SK-N-SH (cell line): ENCODE data around the gene TBC1D2B. TPM values are rescaled to one million over a fixed set of nuclear protein-coding genes. Genes with fewer than 3 reads are reported as not detected.

ENCODE experiments used
- CTCF ChIA-PET: fragments of 300-600, 350-600 bp; formaldehyde crosslinking; extraction: SDS; loops from one replicate; lab custom pipeline; 2021; lab: Yijun Ruan, JAX
- POLR2A ChIA-PET: fragments of 350-600 bp; sonication (Branson Sonifier 250); formaldehyde crosslinking; extraction: SDS; loops from one replicate; lab custom pipeline; 2020; ENCODE audit warnings: antibody characterized with exemption, inconsistent platforms; lab: Yijun Ruan, JAX
- DNase-seq: peaks from one replicate; pipeline ENCODE4 v3.0.0; 2012
- H2AFZ ChIP-seq: fragments of 200-600 bp; sonication (generic); 2 replicates; pipeline ENCODE4 v1.8.1; 2016; ENCODE audit warnings: antibody characterized with exemption, mild to moderate bottlenecking, low read depth
- H3F3A ChIP-seq: fragments of 200-600 bp; sonication (generic); replicated peaks from 2 replicates; pipeline ENCODE3; 2016; ENCODE audit warnings: antibody characterized with exemption, mild to moderate bottlenecking; ENCODE audit not compliant: insufficient read depth
- H3K27ac ChIP-seq, 2 experiments: fragments of 200-500 bp in 1 of 2; fragments of 200-600 bp in 1 of 2; sonication (Bioruptor generic) in 1 of 2; sonication (generic), shearing (Covaris generic) in 1 of 2; 2 replicates each; pipeline versions ENCODE4 v1.5.1 to v1.6.1; 2014 to 2016; ENCODE audit warnings: low read depth in 2 of 2, inconsistent platforms in 1 of 2, low read length in 1 of 2, mild to moderate bottlenecking in 1 of 2, mixed read lengths in 1 of 2
- H3K27me3 ChIP-seq: fragments of 200-600 bp; sonication (generic), shearing (Covaris generic); 2 replicates; pipeline ENCODE4 v1.6.1; 2016; ENCODE audit warnings: mixed run types; ENCODE audit not compliant: insufficient read depth
- H3K36me3 ChIP-seq, 2 experiments: fragments of 200-500 bp in 1 of 2; fragments of 200-600 bp in 1 of 2; sonication (Bioruptor generic) in 1 of 2; sonication (generic) in 1 of 2; replicated peaks in 1 of 2; 2 replicates each; pipeline versions ENCODE3 to v1.5.1; 2014 to 2016; ENCODE audit warnings: low read length in 1 of 2, mild to moderate bottlenecking in 1 of 2; ENCODE audit not compliant: insufficient read depth in 2 of 2, control insufficient read depth in 1 of 2
- H3K4me1 ChIP-seq, 2 experiments: fragments of 200-500 bp in 1 of 2; fragments of 200-600 bp in 1 of 2; sonication (Bioruptor generic) in 1 of 2; sonication (generic), shearing (Covaris generic) in 1 of 2; 2 replicates each; pipeline versions ENCODE4 v1.5.1 to v1.6.1; 2014 to 2016; ENCODE audit warnings: low read depth in 1 of 2, low read length in 1 of 2, mixed run types in 1 of 2; ENCODE audit not compliant: insufficient read depth in 2 of 2, control insufficient read depth in 1 of 2
- H3K4me2 ChIP-seq: fragments of 200-600 bp; sonication (generic), shearing (Covaris generic); 2 replicates; pipeline ENCODE4 v1.6.1; 2017; ENCODE audit warnings: mixed run types
- H3K4me3 ChIP-seq, 2 experiments: fragments of 200-500 bp in 1 of 2; fragments of 200-600 bp in 1 of 2; sonication (Bioruptor generic) in 1 of 2; sonication (generic), shearing (Covaris generic) in 1 of 2; 2 replicates each; pipeline versions ENCODE4 v1.5.1 to v1.8.1; 2014 to 2016; ENCODE audit warnings: low read depth in 2 of 2, inconsistent platforms in 1 of 2, low read length in 1 of 2, mild to moderate bottlenecking in 1 of 2, mixed read lengths in 1 of 2, moderate library complexity in 1 of 2
- H3K79me2 ChIP-seq: fragments of 200-600 bp; sonication (generic); 2 replicates; pipeline ENCODE4 v1.8.1; 2017; ENCODE audit warnings: mild to moderate bottlenecking; ENCODE audit not compliant: insufficient read depth
- H3K9ac ChIP-seq: fragments of 200-600 bp; sonication (generic); 2 replicates; pipeline ENCODE4 v1.6.1; 2017; ENCODE audit warnings: mixed run types
- H3K9me2 ChIP-seq: fragments of 200-600 bp; sonication (generic); 2 replicates; pipeline ENCODE4 v1.6.1; 2017; ENCODE audit warnings: mixed run types
- H3K9me3 ChIP-seq: fragments of 200-600 bp; sonication (generic); 2 replicates; pipeline ENCODE4 v1.6.1; 2017; ENCODE audit warnings: mixed run types, mild to moderate bottlenecking, moderate library complexity
- H4K20me1 ChIP-seq: fragments of 200-600 bp; sonication (generic); 2 replicates; pipeline ENCODE4 v1.6.1; 2017; ENCODE audit warnings: mild to moderate bottlenecking, mixed run types; ENCODE audit not compliant: insufficient read depth
- CHD2 ChIP-seq: fragments of 150-350 bp; IDR thresholded peaks from 2 replicates; pipeline ENCODE4 v1.6.1; 2018; ENCODE audit warnings: low read length; ENCODE audit not compliant: partially characterized antibody
- ELF1 ChIP-seq: IDR thresholded peaks from 2 replicates; pipeline ENCODE4 v1.4.0; 2012
- EZH2phosphoT487 ChIP-seq: fragments of 200-600 bp; sonication (generic); IDR thresholded peaks from 2 replicates; pipeline ENCODE4 v1.6.1; 2017; ENCODE audit warnings: low read depth, mixed run types, mild to moderate bottlenecking, antibody characterized with exemption, moderate library complexity, borderline replicate concordance
- FOXJ3 ChIP-seq: sonication (generic); formaldehyde crosslinking; IDR thresholded peaks from 2 replicates; pipeline ENCODE4 v1.5.1; 2020; ENCODE audit warnings: mild to moderate bottlenecking, missing genetic modification reagents
- FOXM1 ChIP-seq: IDR thresholded peaks from 2 replicates; pipeline ENCODE4 v1.4.0; 2012; ENCODE audit warnings: low read depth, mild to moderate bottlenecking
- GABPA ChIP-seq: IDR thresholded peaks from 2 replicates; pipeline ENCODE4 v1.4.0; 2012; ENCODE audit warnings: low read depth, mild to moderate bottlenecking
- GATA2 ChIP-seq: sonication (generic); formaldehyde crosslinking; IDR thresholded peaks from 2 replicates; pipeline ENCODE4 v1.5.0; 2020; ENCODE audit warnings: mild to moderate bottlenecking, missing genetic modification reagents
- JUND ChIP-seq: IDR thresholded peaks from 2 replicates; pipeline ENCODE4 v1.4.0; 2012
- NRF1 ChIP-seq: IDR thresholded peaks from 2 replicates; pipeline ENCODE4 v1.6.1; 2012; ENCODE audit warnings: low read depth, mild to moderate bottlenecking, low read length
- POLR2AphosphoS5 ChIP-seq: IDR thresholded peaks from 2 replicates; pipeline ENCODE4 v1.6.1; 2012; ENCODE audit warnings: low read depth, low read length
- RAD21 ChIP-seq: IDR thresholded peaks from 2 replicates; pipeline ENCODE4 v1.6.1; 2012; ENCODE audit warnings: mild to moderate bottlenecking, low read length
- RFX5 ChIP-seq: IDR thresholded peaks from 2 replicates; pipeline ENCODE4 v1.6.1; 2012; ENCODE audit warnings: mild to moderate bottlenecking, improper control_type of control experiment, low read length
- RXRA ChIP-seq: IDR thresholded peaks from 2 replicates; pipeline ENCODE4 v1.4.0; 2012; ENCODE audit warnings: low read depth, mild to moderate bottlenecking, borderline replicate concordance
- TCF12 ChIP-seq: IDR thresholded peaks from 2 replicates; pipeline ENCODE4 v1.4.0; 2012
- TEAD4 ChIP-seq: IDR thresholded peaks from 2 replicates; pipeline ENCODE4 v1.4.0; 2012; ENCODE audit warnings: mild to moderate bottlenecking, borderline replicate concordance; ENCODE audit not compliant: insufficient read depth
- USF1 ChIP-seq: IDR thresholded peaks from 2 replicates; pipeline ENCODE4 v1.4.0; 2012; ENCODE audit warnings: low read depth, borderline replicate concordance
- YY1 ChIP-seq: IDR thresholded peaks from 2 replicates; pipeline ENCODE4 v1.4.0; 2012; ENCODE audit warnings: low read depth, mild to moderate bottlenecking
- ZBTB33 ChIP-seq: IDR thresholded peaks from 2 replicates; pipeline ENCODE4 v1.4.0; 2012; ENCODE audit warnings: low read depth, borderline replicate concordance
- WGBS: methylation state at CpG from one replicate; pipeline ENCODE4 v1.1.6; 2017; ENCODE audit warnings: low lambda C conversion rate; 5-methylcytosine and 5-hydroxymethylcytosine counted together
- polyA plus RNA-seq, 3 experiments: library from polyadenylated mRNA; depleted of rRNA; stranded (reverse); fragments of >200 nt; gene quantifications; 2 replicates each; pipeline ENCODE4 v1.2.3, GENCODE V29; 2012
- TF ChIP-seq, protein P1 (sequence below): IDR thresholded peaks from 2 replicates; pipeline ENCODE4 v1.6.1; 2012; ENCODE audit warnings: mild to moderate bottlenecking, low read depth, low read length, moderate library complexity

Gene TBC1D2B
- polyA plus RNA-seq, 1 of the 3 experiments (the other 2 are of a cell fraction): 19.0 TPM

DNA sequence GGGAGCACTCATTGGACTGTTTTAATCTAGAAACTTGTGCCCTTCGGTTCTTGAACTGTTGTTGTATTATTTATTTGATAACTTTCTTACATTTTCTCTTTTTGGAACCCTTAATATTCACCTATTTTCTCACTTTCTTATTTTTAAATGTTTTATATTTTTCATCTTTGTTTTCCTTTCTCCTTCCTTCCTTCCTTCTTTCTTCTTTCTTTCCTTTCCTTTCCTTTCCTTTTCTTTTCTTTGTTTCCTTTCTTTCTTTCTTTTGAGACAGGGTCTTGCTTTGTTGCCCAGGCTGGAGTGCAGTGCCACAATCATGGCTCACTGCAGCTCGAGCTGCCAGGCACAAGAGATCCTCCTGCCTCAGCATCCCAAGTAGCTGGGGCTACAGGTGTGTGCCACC lies 108.5 kb downstream of the TBC1D2B start:
- no peaks in the 10 kb centered on the region for H3F3A ChIP-seq
- H4K20me1 ChIP-seq: no peaks in the 10 kb centered on the region
- H3K4me2 ChIP-seq: no peak overlapping the region
- ChIA-PET POLR2A (no interaction called here), CTCF (interaction anchor here (0.8 to 6.1 kb wide), 5 partner anchors 10 to 271 kb away, joined by 3 to 175 read pairs (median 3); partner anchors contain the start of gene TBC1D2B)
- H3K36me3 ChIP-seq: no peaks in the 10 kb centered on the region
- 42% methylated on average over 2 of the region's 2 CpGs for WGBS
- H3K9me3 ChIP-seq: no peaks in the 10 kb centered on the region; the same call in 1 of the 2 replicates
- no peak overlapping the region for H3K27ac ChIP-seq
- H2AFZ ChIP-seq: no peak overlapping the region
- peaks cover 0 to 4% of the 10 kb centered on the region in 2 experiments; a peak in 1 of 4 replicates for H3K4me1 ChIP-seq
- H3K9me2 ChIP-seq: no peaks in the 10 kb centered on the region
- DNase-seq: no peak
- no peak overlapping the region for H3K4me3 ChIP-seq
- TF ChIP-seq POLR2AphosphoS5 (no peak), FOXM1 (no peak), EZH2phosphoT487 (no peak), GATA2 (CRISPR knock-in tag) (no peak), ZBTB33 (no peak), TEAD4 (no peak), NRF1 (no peak), RFX5 (no peak), JUND (no peak), RAD21 (no peak), USF1 (no peak), FOXJ3 (CRISPR knock-in tag) (no peak), GABPA (no peak)
- H3K79me2 ChIP-seq: no peaks in the 10 kb centered on the region
- H3K27me3 ChIP-seq: no peaks in the 10 kb centered on the region
- H3K9ac ChIP-seq: no peak overlapping the region

DNA sequence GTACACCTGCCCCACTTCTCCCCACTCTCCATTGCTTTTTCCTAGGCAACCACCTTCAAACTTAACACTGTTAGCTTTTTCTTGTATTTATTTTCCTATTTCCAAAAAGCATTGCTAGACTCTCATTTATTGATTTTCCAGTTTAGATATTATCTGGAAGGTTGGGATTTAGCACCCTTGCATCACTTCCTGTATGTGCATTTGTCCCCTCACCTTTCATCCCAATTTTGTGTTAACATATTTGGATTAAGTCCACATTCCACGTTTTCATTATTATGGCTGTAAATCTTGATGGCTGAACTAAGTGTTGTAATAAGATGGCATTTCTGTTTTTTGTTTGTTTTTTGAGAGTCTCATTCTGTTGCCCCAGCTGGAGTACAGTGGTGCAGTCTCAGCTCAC lies 109.7 kb downstream of the TBC1D2B start:
- DNase-seq: no peak
- H3K4me3 ChIP-seq: no peak overlapping the region
- H3K27me3 ChIP-seq: no peaks in the 10 kb centered on the region; the same call in 1 of the 2 replicates
- POLR2A ChIA-PET: interaction anchor here (1.2 kb wide), 1 partner anchor 108 kb away, joined by 3 read pairs; no protein-coding TSS in a partner anchor
- H3K4me2 ChIP-seq: no peak overlapping the region
- no peak overlapping the region for H3K27ac ChIP-seq
- H3K9me3 ChIP-seq: no peaks in the 10 kb centered on the region; the same call in 1 of the 2 replicates
- no peak overlapping the region for H2AFZ ChIP-seq
- no peaks in the 10 kb centered on the region; a peak in 1 of 4 replicates for H3K4me1 ChIP-seq
- no peaks in the 10 kb centered on the region for H4K20me1 ChIP-seq
- H3K9ac ChIP-seq: no peak overlapping the region
- H3K79me2 ChIP-seq: no peaks in the 10 kb centered on the region
- no peaks in the 10 kb centered on the region for H3F3A ChIP-seq
- H3K36me3 ChIP-seq: no peaks in the 10 kb centered on the region
- CTCF ChIA-PET: interaction anchor here (0.8 to 6.1 kb wide), 20 partner anchors 17 to 273 kb away, joined by 3 to 175 read pairs (median 6); no protein-coding TSS in a partner anchor
- 68% methylated on average over 1 of the region's 1 CpG for WGBS
- no peaks in the 10 kb centered on the region for H3K9me2 ChIP-seq
- TF ChIP-seq YY1 (no peak), EZH2phosphoT487 (no peak), FOXJ3 (CRISPR knock-in tag) (no peak), CHD2 (no peak), ELF1 (no peak), ZBTB33 (no peak), TCF12 (no peak), RXRA (no peak)
- TF ChIP-seq, protein P1, sequence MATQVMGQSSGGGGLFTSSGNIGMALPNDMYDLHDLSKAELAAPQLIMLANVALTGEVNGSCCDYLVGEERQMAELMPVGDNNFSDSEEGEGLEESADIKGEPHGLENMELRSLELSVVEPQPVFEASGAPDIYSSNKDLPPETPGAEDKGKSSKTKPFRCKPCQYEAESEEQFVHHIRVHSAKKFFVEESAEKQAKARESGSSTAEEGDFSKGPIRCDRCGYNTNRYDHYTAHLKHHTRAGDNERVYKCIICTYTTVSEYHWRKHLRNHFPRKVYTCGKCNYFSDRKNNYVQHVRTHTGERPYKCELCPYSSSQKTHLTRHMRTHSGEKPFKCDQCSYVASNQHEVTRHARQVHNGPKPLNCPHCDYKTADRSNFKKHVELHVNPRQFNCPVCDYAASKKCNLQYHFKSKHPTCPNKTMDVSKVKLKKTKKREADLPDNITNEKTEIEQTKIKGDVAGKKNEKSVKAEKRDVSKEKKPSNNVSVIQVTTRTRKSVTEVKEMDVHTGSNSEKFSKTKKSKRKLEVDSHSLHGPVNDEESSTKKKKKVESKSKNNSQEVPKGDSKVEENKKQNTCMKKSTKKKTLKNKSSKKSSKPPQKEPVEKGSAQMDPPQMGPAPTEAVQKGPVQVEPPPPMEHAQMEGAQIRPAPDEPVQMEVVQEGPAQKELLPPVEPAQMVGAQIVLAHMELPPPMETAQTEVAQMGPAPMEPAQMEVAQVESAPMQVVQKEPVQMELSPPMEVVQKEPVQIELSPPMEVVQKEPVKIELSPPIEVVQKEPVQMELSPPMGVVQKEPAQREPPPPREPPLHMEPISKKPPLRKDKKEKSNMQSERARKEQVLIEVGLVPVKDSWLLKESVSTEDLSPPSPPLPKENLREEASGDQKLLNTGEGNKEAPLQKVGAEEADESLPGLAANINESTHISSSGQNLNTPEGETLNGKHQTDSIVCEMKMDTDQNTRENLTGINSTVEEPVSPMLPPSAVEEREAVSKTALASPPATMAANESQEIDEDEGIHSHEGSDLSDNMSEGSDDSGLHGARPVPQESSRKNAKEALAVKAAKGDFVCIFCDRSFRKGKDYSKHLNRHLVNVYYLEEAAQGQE: no peak
